ENCODE results near the gene CETP. TPM values are rescaled to one million over a fixed set of nuclear protein-coding genes. Genes with fewer than 3 reads are reported as not detected.

CETP gene
- total and polyA plus RNA-seq, 9 of the 15 experiments (the other 6 are each of a cell fraction or from before 2014, with no cell fraction given): 0.07 to 0.11 TPM; not detected in 7

DNA sequence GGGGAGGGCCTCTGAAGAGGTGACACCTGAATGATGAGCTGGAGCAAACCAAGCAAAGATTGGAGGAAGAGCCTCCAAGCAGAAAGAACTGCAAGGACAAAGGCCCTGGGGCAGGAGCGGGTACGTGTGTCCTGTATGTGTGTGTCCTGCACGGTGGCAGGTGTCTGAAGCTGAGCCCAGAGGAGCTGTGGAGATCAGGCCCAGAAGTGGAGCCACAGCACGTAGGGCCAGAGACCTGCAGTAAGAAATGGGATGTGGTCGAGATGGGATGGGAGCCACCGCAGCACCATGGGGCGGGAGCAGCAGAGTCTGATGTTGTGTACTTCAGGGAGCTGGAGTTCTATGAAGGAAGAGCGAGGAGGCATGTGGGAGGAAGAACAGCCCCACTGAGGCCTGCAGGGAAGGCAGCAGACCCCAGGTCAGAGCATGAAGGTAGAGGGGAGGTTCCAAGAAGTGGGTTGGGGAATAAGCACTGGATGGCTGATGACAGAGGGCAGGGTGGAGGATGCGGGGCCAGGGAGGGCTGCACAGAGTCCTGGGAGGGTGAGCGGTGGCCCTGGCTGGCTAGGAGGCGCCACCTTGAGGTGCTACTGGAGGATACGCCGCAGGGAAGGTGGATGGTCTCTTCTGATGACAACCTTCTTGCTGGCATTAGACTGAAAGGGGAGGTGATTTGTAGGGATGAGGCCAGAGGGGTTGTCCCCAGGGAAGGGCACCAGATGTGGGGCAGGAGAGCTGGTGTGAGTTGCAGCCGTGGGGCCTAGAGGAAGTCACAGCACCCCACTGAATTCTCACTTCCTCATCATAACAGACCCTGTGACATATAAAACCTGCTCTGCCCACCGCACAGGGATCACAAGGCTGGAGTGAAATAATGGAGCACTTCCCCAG is 10.6 kb upstream of the CETP start (continued):
- no peak for TF ChIP-seq ETV1 (tag; conservative IDR thresholded peaks at IDR 0.05; ENCODE audit: low read depth)

- no TSS peak for BruUV-seq (replicated peaks)
- no peak for TF ChIP-seq BRD4 (IDR thresholded peaks at IDR 0.05)
- TF ChIP-seq POLR2A (conservative IDR thresholded peaks at IDR 0.05): no peak
- Histone ChIP-seq H3K79me2 (ENCODE audit: control insufficient read depth, insufficient read depth, low read length) (no peaks in the 10 kb centered on the region), H3K9me3 (replicated peaks; ENCODE audit: control insufficient read depth, insufficient read depth, low read depth, low read length) (0 out of 2 replicates have a peak, but pooled peaks cover 1% of the 10 kb centered on the region), H4K20me1 (replicated peaks; ENCODE audit: control insufficient read depth, insufficient read depth, low read length) (no peaks in the 10 kb centered on the region), H3K9ac (ENCODE audit: insufficient read depth in 1 of 2, low read depth in 2 of 2, low read length in 2 of 2) (no peak overlapping the region), H3K4me1 (replicated peaks in 1 of 2; ENCODE audit: control insufficient read depth in 2 of 2, insufficient read depth in 2 of 2, low read length in 2 of 2) (no peaks in the 10 kb centered on the region), H3K27ac (ENCODE audit: extremely low read depth, low read depth, low read length) (no peak overlapping the region), H3K4me2 (ENCODE audit: insufficient read depth, low read length) (no peak overlapping the region), H2AFZ (ENCODE audit: low read depth, low read length) (no peak overlapping the region), H3K27me3 (ENCODE audit: control insufficient read depth in 2 of 2, insufficient read depth in 2 of 2, low read length in 2 of 2) (peaks cover 4 to 7% of the 10 kb centered on the region in 2 experiments; a peak in 4 of 5 replicates), H3K36me3 (ENCODE audit: control insufficient read depth, insufficient read depth, low read length) (no peaks in the 10 kb centered on the region), H3K4me3 (no peak overlapping the region), H3K9me1 (ENCODE audit: control insufficient read depth, insufficient read depth, low read length) (no peaks in the 10 kb centered on the region)
- FAIRE-seq: no peak
- no peak for DNase-seq (ENCODE audit: extremely low read depth in 1 of 4, low spot score in 3 of 4)
- in situ Hi-C loops (cut with MboI): loop anchor here (5.0 kb wide), 1 partner anchor 86 kb away; the partner anchor contains the start of gene SLC12A3
- intact Hi-C loops (cut with micrococcal nuclease): no loop called here
- WGBS (ENCODE audit: insufficient coverage, low coverage, missing lambda C conversion rate): 27% methylated on average over 6 of the region's 6 CpGs
- CTCF ChIA-PET (ENCODE audit: low intra/inter-chr PET ratio): no interaction called here
- no peak for ATAC-seq
- POLR2A ChIA-PET: interaction anchor here (0.5 to 2.6 kb wide), 3 partner anchors 11 to 1287 kb away, joined by 3 to 10 read pairs (median 8); no protein-coding TSS in a partner anchor
These were observed 8.7 kb upstream of the CETP start for GRCh38 chr16:56953006-56953405.

Data from K562 (cell line).